GM11168 (cell line): Measurements from ENCODE around the gene TSPAN31.
"Not testable (repeated sequence)": the region's sequence is repeated elsewhere in the genome, so short reads cannot be mapped to it uniquely, and the experiment has no call there.

Experiments used
- in situ Hi-C: fragments of 300-500 bp; cut with MboI; formaldehyde crosslinking; loops from one replicate; pipeline ENCODE4 v1.12.0; 2022; ENCODE audit warnings: low sequenced_read_pairs; ENCODE audit not compliant: unreplicated experiment

TSPAN31 gene, protein sequence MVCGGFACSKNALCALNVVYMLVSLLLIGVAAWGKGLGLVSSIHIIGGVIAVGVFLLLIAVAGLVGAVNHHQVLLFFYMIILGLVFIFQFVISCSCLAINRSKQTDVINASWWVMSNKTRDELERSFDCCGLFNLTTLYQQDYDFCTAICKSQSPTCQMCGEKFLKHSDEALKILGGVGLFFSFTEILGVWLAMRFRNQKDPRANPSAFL

DNA sequence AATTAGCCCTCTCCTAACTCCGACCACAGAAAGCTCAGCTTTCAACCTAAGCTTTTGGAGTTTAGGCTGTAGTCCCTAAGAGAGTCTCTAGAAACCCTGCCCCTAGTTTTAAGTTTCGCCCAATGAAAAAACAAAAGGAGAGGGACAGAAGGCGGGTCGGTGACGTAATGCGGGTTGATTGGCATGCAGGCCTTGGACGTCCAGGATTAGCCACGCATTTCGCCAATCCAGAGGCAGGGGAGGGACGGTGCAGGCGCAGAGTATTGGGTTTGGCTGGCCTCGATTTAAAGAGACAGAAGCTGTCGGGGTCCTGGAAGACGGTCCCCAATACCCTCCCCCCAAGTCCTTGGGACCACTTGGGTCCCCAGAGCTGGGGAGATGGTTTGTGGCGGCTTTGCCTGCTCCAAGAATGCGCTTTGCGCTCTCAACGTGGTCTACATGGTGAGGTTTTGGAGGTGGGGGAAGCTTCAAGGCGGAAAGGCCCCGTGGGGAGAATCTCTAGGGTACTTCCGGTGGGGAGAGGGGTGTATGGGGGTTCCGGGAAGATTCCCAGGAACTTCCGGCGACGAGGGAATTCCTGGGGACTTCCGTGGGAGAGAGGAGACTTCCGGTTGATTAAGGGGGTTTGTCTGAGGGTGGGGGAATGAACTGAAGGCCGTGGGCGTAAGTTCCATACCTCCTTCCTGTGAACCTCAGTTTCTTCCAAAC is at the start of gene TSPAN31:
TSPAN31 (plus strand) TSS at position 263 of the 708 bp plus-strand sequence; CDS start at position 379, 116 bp downstream.
- in situ Hi-C loops: no loop called here

DNA sequence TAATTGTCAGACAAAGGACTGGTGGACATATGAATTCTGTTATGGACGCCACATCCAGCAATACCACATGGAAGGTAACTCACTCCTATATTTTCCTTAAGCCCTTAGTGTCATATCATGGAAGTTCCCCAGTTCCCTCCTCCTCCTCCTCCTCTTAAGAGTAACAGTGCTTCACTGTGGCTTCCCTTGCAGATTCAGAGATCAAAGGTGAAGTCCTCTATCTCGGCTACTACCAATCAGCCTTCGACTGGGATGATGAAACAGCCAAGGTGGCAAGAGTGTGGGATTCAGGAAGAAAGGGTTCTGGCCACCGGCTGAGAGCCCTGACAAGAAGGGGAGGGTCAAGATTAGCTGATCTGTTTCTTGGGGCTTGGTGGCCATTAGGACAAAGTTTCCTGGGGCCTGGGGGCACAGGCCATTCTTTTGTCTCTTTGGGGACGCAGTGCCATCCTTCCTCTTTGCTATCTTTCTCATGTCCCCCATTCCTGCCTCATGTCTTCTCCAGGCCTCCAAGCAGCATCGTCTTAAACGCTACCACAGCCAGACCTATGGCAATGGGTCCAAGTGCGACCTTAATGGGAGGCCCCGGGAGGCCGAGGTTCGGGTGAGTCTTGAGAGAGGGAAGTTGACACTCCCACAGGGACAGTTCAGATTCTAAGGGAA is 48.9 kb upstream of the TSPAN31 start:
- in situ Hi-C loops: no loop called here

DNA sequence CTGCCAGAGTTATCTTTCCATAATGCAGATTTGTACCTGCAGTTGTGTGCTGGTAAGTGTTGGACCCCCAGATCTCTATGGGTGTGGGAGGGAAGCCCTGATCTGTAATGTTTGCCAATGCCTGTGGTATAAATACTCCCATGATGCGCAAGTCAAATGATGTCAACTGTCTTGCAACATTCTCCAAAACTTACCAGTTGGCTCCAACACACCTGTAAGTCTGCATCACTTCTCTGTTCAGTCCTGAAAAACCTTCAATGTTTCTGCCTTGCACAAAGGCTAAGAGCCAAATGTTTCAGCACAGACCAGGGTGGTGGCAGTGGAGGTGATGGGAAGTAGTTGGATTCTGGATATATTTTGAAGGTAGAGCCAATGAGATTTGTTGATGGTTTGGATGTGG is 47.8 kb upstream of the TSPAN31 start:
- in situ Hi-C loops: no loop called here

DNA sequence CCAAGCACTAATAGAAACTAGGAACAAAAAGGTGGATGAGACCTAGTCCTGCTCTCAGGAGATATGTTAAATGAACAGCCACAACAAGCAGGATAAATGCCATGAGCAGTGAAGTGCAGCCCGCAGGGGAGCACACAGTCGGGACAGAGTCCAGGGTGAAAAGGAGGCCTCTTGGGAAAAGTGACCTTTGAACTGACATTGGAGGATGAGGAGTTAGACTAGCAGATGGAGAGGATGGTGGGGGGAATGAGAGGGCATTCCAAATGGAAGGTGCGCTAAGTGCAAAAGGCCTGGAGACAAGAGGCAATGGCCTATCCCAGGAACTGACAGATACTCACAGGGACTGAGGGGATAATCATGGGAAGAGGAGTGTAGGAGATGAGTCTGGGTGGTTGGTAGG is 46.4 kb upstream of the TSPAN31 start:
- in situ Hi-C loops: no loop called here

DNA sequence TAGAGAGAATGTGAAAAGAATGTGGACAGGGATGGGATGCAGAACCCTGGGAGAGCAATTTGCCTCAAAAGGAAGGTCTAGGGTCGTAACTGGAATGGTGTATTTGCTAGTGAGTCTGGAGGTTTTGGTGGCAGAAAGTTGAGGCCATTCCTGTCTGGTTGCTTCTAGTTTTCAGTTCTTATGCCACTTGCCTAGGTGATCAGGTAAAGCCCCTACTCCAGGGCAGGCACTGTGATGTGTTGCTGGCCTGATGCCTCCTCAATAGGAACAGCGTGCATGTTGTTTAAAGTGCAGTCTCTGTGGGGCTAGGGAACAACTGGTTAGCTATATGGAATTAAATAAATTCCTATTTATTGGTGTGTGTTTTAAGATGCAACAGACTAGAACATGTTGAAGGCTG is 44.5 kb upstream of the TSPAN31 start:
- in situ Hi-C loops: no loop called here

DNA sequence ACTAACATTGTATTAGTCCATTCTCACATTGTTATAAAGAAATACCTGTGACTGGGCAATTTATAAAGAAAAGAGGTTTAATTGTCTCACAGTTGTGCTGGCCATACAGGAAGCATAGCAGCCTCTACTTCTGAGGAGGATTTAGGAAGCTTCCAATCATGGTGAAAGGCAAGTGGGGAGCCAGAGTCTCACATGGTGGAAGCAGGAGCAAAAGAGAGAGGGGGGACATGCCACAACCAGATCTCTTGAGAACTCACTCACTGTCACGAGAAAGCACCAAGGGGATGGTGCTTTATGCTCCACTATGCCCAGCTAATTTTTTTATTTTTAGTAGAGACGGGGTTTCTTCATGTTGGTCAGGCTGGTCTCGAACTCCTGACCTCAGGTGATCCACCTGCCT is 37.6 kb upstream of the TSPAN31 start:
- in situ Hi-C loops: no loop called here

DNA sequence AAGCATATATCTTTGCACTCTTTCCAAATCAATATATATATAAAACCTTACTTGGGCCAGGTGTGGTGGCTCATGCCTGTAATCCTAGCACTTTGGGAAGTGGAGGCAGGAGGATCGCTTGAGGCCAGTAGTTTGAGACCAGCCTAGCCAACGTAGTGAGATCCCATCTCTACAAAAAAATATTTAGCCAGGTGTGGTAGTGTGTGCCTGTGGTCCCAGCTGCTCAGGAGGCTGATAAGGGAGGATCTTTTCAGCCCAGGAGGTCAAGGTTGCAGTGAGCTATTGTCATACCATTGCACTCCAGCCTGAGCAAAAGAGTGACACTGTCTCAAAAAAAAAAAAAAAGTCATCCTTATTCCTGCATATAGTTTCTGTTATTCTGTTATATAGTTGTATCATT is 36.5 kb upstream of the TSPAN31 start:
- in situ Hi-C loops: no loop called here

DNA sequence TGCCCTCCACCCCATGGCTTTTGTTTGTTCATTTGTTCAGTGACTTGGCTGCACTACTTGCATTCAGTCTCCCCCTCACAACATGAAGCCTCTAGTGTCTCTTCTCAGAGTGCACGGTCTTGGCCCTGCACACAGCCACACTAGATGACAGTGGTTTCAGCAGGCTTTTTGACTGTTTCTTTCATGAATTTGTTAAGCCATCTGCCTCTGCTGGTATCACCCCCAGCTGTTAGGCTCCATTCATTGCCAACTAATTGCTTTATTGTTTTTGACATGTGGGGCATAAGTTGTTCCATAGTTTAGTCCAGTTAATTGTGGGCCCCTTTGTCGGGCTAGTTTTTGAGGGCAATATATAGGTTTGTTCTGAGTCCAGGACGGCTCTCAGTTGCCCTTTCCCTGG is 32.1 kb upstream of the TSPAN31 start:
- in situ Hi-C loops: no loop called here

DNA sequence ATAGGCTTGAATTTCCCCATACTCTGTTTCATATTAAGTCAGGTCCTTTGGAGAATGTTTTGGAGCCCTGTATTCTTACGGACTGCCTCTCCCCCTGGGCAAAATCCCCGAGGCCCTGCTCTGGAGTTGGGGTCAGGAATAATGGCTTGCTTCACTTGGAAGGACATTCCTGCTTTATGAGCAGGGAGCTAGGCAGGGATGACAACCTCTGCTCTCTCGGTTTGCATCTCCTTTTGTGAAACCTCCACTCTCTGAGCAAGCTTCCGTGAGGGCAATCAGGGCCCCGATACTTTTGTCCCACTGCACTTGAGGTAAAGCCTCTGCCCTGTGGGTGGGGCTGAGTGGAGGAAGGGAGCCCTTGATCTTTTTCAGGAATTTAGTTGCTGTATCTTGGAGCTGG is 31.6 kb upstream of the TSPAN31 start:
- in situ Hi-C loops: no loop called here

DNA sequence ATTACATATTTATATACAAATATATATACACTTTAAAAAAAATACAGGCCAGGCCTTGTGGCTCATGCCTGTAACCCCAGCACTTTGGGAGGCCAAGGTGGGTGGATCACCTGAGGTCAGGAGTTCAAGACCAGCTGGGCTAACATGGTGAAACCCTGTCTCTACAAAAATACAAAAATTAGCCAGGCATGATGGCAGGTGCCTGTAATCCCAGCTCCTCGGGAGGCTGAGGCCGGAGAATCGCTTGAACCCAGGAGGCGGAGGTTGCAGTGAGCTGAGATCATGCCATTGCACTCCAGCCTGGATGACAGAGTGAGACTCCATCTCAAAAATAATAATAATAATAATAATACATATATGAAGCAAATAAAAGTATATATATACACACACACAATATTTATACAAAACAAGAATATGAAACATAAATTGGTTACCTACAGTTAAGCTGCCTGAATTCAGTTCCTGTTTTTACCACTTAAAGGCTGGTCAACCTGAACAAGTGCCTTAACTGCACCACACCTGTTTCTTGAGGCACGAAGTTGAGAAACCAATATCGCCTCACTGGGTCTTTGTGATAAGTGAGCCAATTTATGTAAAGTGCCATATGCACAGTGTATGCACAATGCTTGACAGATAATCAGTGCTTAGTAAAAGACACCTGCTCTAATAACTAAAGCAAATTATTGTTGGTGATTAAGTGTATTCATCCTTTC is 29.6 kb upstream of the TSPAN31 start:
- in situ Hi-C loops: not testable (repeated sequence)

DNA sequence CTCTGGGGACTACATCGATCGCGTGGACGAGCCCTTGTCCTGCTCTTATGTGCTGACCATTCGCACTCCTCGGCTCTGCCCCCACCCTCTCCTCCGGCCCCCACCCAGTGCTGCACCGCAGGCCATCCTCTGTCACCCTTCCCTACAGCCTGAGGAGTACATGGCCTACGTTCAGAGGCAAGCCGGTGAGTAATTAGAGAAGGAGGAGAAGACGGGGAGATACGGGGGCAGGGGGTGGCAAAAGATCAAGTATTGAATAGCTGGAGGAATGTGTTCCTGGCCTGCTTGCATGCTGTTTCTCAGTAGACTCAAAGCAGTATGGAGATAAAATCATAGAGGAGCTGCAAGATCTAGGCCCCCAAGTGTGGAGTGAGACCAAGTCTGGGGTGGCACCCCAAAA is 29.1 kb upstream of the TSPAN31 start:
- in situ Hi-C loops: no loop called here

DNA sequence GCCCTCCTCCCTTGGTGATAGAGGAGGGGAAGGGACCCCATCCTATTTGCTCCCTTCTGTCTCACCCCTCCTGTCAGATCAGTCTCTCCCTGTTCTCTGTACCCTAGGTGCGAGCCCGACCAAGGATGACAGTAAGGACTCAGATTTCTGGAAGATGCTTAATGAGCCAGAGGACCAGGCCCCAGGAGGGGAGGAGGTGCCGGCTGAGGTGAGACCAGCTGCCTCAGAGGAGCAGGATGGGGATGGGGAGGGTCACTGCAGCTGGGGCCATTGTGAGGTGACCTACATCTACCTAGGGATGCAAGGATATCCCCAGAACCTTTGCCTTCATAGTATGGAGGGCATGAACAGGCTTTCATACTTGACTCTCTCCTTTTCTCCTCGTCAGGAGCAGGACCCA is 28.5 kb upstream of the TSPAN31 start:
- in situ Hi-C loops: no loop called here

DNA sequence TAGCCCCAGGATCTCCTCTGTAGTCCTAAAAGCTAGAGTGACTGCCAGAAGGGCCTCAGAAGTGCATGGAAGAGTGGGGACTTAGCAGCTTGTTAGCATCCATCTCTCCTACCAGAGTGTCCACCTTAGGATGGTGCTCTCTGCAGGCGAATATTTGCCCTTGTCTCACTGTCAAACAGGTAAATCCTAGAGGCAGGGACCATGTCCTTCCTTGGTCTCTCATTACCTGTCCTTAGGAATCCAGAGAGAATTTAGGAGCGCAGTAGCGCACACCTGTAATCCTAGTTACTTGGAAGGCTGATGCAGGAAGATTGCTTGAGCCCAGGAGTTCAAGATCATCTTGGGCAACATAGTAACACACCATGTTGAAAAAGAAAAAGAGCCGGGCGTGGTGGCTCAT is 27.7 kb upstream of the TSPAN31 start:
- in situ Hi-C loops: no loop called here

DNA sequence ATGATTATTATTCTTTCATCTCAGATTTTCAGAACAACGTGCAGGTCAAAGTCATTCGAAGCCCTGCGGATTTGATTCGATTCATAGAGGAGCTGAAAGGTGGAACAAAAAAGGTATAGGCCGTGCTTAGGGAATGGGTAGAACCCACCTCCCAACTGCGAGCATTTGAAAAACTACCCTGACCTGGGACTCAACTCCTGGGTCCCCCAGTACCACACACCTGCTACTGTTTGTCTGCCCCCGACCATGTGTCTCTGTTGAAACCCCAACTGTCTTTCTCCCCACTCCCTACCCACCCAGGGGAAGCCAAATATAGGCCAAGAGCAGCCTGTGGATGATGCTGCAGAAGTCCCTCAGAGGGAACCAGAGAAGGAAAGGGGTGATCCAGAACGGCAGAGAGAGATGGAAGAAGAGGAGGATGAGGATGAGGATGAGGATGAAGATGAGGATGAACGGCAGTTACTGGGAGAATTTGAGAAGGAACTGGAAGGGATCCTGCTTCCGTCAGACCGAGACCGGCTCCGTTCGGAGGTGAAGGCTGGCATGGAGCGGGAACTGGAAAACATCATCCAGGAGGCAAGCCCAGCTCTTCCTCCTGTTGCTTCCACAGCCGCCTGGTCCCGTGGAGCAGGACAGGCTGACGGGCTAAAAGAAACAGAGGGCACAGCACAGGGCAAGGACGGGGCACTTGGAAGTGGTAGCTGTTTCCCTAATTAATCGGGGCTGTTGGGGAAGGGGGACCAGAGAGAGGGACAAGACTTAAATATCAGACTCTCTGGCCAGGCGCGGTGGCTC is 26.8 kb upstream of the TSPAN31 start:
- in situ Hi-C loops: no loop called here

DNA sequence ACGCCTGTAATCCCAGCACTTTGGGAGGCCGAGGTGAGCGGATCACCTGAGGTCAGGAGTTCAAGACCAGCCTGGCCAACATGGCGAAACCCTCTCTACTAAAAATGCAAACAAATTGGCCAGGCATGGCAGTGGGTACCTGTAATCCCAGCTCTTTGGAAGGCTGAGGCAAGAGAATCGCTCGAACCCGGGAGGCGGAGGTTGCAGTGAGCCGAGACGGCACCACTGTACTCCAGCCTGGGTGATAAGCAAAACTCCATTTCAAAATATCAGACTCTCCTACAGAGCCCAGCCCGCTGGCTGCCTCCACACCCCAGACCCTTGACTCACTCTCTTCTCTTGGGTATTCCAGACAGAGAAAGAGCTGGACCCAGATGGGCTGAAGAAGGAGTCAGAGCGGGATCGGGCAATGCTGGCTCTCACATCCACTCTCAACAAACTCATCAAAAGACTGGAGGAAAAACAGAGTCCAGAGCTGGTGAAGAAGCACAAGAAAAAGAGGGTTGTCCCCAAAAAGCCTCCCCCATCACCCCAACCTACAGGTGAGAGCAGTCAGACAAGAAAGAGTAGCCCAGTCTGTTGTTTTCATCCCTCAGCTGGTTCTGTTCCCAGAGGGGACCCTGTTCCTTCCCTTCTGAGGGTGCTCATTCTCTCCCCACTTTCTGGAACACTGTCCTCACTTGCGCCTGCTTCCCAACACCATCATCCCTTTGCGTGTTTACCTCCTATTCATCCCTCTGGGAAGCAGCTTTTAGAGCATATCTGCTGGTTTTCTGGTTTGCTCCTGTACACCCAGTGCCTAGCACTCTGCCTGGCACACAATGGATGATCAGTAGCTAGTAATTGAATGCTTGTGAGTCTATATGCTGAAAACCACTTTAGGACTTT is 26.0 kb upstream of the TSPAN31 start:
- in situ Hi-C loops: no loop called here

DNA sequence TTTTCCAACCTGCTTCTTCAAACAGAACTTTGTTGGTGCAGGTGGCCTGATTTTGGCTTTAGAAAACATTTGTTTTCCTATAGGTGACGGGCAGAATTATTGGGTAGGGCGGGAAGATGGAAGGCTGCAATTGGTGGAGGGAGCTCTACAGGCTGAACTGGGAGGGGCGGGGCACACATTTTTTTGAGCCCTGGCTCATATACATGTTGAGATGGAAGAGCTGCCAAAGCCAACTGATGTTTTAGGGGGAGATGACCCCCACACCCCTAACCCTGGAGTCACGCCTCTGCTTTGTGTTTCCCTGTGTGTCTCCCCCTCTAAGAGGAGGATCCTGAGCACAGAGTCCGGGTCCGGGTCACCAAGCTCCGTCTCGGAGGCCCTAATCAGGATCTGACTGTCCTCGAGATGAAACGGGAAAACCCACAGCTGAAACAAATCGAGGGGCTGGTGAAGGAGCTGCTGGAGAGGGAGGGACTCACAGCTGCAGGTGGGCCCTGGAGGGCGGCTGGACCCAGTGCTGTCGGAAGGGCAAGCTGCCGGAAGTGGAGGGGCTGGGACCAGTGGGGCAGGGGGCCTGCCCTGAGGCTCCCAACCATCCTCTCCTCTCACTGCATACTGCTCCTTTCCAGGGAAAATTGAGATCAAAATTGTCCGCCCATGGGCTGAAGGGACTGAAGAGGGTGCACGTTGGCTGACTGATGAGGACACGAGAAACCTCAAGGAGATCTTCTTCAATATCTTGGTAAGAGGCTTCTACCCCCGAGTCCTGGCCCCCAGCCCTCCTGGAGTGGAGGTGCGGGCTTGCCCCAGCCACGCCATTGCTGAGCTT is 24.8 kb upstream of the TSPAN31 start:
- in situ Hi-C loops: no loop called here

DNA sequence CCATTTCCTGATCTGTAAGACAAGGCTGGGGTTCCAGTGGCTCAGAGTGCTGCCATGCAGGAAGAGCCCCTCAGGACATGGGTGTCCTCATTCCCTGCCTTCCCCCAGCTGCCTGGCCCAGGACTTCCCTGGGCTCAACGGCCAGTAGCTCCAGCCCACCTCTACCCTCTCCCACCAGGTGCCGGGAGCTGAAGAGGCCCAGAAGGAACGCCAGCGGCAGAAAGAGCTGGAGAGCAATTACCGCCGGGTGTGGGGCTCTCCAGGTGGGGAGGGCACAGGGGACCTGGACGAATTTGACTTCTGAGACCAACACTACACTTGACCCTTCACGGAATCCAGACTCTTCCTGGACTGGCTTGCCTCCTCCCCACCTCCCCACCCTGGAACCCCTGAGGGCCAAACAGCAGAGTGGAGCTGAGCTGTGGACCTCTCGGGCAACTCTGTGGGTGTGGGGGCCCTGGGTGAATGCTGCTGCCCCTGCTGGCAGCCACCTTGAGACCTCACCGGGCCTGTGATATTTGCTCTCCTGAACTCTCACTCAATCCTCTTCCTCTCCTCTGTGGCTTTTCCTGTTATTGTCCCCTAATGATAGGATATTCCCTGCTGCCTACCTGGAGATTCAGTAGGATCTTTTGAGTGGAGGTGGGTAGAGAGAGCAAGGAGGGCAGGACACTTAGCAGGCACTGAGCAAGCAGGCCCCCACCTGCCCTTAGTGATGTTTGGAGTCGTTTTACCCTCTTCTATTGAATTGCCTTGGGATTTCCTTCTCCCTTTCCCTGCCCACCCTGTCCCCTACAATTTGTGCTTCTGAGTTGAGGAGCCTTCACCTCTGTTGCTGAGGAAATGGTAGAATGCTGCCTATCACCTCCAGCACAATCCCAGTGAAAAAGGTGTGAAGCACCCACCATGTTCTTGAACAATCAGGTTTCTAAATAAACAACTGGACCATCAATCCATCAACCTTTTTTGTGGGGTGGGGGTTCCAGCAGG is 23.9 kb upstream of the TSPAN31 start:
- in situ Hi-C loops: no loop called here
